Activated naive CD8-positive, alpha-beta T cell treated with anti-CD3 and anti-CD28 coated beads, Interleukin-2, amount 10 ng/mL, durations not matched to agents 7 days and 5 days (primary cell): ENCODE measurements around the gene CCNY. TPM values are rescaled to one million over a fixed set of nuclear protein-coding genes. Genes with fewer than 3 reads are reported as not detected.

Experiments
- ATAC-seq: fragments of 150-1000 bp; cut with Tn5 transposase; one replicate; pipeline ENCODE4 v1.10.0; 2021; ENCODE audit warnings: low read depth, moderate library complexity
- POLR2A ChIA-PET: fragments of 350-600 bp; sonication (Branson Sonifier 250); formaldehyde crosslinking; loops from one replicate; lab custom pipeline; 2021; ENCODE audit warnings: antibody characterized with exemption; lab: Charles Lee
- DNase-seq: peaks from one replicate; pipeline ENCODE4 v3.0.0; 2021
- H3K27ac Mint-ChIP-seq: one replicate; pipeline ENCODE4 v1.8.0; 2022; ENCODE audit warnings: mild to moderate bottlenecking, mixed read lengths
- H3K27me3 Mint-ChIP-seq: one replicate; pipeline ENCODE4 v1.8.0; 2022; ENCODE audit warnings: mild to moderate bottlenecking, moderate library complexity, mixed read lengths
- H3K36me3 Mint-ChIP-seq: one replicate; pipeline ENCODE4 v1.8.0; 2021; ENCODE audit warnings: mild to moderate bottlenecking, mixed read lengths
- H3K4me1 Mint-ChIP-seq: one replicate; pipeline ENCODE4 v1.8.0; 2021; ENCODE audit warnings: mixed read lengths
- H3K4me3 Mint-ChIP-seq: one replicate; pipeline ENCODE4 v1.8.0; 2022; ENCODE audit warnings: mild to moderate bottlenecking, moderate library complexity, mixed read lengths
- H3K9me3 Mint-ChIP-seq: one replicate; pipeline ENCODE4 v1.8.0; 2021; ENCODE audit warnings: mixed read lengths
- total RNA-seq, 2 experiments: library from RNA; stranded (reverse); gene quantifications; one replicate each; pipeline ENCODE4 v1.2.3, GENCODE V29; 2021

CCNY gene
- total RNA-seq, 2 experiments from 2014 or later = 66.6 to 72.2 TPM

DNA sequence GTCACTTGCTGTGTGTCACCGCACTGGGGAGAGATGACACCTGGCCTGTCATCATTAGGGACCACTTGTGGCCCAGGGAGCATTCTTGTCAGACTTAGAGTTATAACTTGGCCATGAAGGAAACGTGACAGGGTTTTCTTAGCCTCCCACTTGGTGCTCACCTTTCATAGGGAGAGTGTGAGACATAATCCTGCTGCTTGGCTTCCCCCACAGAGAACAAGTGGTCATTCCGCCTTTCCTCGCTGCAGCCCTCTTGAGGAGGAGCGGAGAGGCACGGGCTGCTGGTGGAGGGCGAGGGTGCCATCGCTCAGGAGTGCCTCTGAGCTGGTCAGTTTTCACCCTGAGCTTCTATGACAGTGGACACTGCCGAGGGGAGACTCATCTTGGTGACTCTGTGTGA lies 143.8 kb downstream of the CCNY start:
- Mint-ChIP-seq H3K27ac (no peak overlapping the region), H3K4me3 (no peak overlapping the region)

GRCh38 chr10:35481413-35481812 lies 145.1 kb downstream of the CCNY start:
- Mint-ChIP-seq H3K4me3 (no peak overlapping the region), H3K4me1 (no peaks in the 10 kb centered on the region), H3K36me3 (peaks cover 7% of the 10 kb centered on the region), H3K27ac (no peak overlapping the region), H3K9me3 (no peaks in the 10 kb centered on the region), H3K27me3 (no peaks in the 10 kb centered on the region)
- POLR2A ChIA-PET = no interaction called here
- ATAC-seq = no peak
- no peak for DNase-seq

More for the DNA sequence above, 143.8 kb downstream of the CCNY start:
- H3K9me3 Mint-ChIP-seq = no peaks in the 10 kb centered on the region
- peaks cover 3% of the 10 kb centered on the region for H3K36me3 Mint-ChIP-seq
- no peaks in the 10 kb centered on the region for H3K27me3 Mint-ChIP-seq
- DNase-seq = no peak
- no peaks in the 10 kb centered on the region for H3K4me1 Mint-ChIP-seq
- POLR2A ChIA-PET = interaction anchor here (0.6 kb wide), 1 partner anchor 233 kb away, joined by 5 read pairs; no protein-coding TSS in a partner anchor
- no peak for ATAC-seq

- DNase-seq (no peak), ATAC-seq (no peak)
- no peak overlapping the region for H3K4me3 Mint-ChIP-seq
- H3K27me3 Mint-ChIP-seq = no peaks in the 10 kb centered on the region
- H3K9me3 Mint-ChIP-seq = no peaks in the 10 kb centered on the region
- no peak overlapping the region for H3K27ac Mint-ChIP-seq
- peaks cover 3% of the 10 kb centered on the region for H3K4me1 Mint-ChIP-seq
- POLR2A ChIA-PET = no interaction called here
- peaks cover 11% of the 10 kb centered on the region for H3K36me3 Mint-ChIP-seq
These were observed 150.1 kb downstream of the CCNY start for GRCh38 chr10:35486297-35486990.

GRCh38 chr10:35487336-35488034 lies 151.2 kb downstream of the CCNY start:
- ATAC-seq = no peak

DNA sequence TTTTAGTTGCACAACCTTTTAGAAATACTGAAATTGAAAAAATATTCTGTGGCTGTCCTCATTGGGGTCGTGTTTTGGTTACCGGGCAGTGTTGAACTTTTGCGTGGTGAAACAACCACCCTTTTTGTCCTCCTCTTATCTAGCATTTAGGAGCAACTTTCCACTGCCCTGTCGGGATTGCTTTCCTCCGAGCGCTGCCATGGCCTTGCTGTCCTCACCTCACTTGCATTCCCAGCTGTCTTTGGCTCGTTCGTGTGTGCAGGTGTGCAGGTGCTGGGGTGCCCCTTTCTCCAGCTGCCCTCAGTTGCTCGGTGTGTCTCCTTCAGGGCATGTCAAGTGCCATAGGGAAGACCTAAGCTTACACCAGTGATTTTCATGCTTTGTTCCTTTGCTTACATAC lies 151.9 kb downstream of the CCNY start:
- peaks cover 13% of the 10 kb centered on the region for H3K36me3 Mint-ChIP-seq

More at GRCh38 chr10:35487336-35488034, 151.2 kb downstream of the CCNY start:
- Mint-ChIP-seq H3K27me3 (no peaks in the 10 kb centered on the region), H3K9me3 (no peaks in the 10 kb centered on the region), H3K27ac (no peak overlapping the region), H3K4me1 (peaks cover 4% of the 10 kb centered on the region), H3K4me3 (no peak overlapping the region), H3K36me3 (peaks cover 13% of the 10 kb centered on the region)
- POLR2A ChIA-PET = no interaction called here
- DNase-seq = no peak

GRCh38 chr10:35492386-35493195 lies 156.3 kb downstream of the CCNY start:
- Mint-ChIP-seq H3K9me3 (no peaks in the 10 kb centered on the region), H3K4me3 (no peak overlapping the region), H3K36me3 (peaks cover 4% of the 10 kb centered on the region), H3K4me1 (peaks cover 13% of the 10 kb centered on the region), H3K27me3 (no peaks in the 10 kb centered on the region), H3K27ac (no peak overlapping the region)
- DNase-seq (no peak), ATAC-seq (no peak)
- POLR2A ChIA-PET = no interaction called here

More for the DNA sequence above, 151.9 kb downstream of the CCNY start:
- Mint-ChIP-seq H3K4me1 (peaks cover 4% of the 10 kb centered on the region), H3K27ac (no peak overlapping the region), H3K4me3 (no peak overlapping the region), H3K9me3 (no peaks in the 10 kb centered on the region), H3K27me3 (no peaks in the 10 kb centered on the region)
- ATAC-seq = no peak
- POLR2A ChIA-PET = no interaction called here
- DNase-seq = no peak

DNA sequence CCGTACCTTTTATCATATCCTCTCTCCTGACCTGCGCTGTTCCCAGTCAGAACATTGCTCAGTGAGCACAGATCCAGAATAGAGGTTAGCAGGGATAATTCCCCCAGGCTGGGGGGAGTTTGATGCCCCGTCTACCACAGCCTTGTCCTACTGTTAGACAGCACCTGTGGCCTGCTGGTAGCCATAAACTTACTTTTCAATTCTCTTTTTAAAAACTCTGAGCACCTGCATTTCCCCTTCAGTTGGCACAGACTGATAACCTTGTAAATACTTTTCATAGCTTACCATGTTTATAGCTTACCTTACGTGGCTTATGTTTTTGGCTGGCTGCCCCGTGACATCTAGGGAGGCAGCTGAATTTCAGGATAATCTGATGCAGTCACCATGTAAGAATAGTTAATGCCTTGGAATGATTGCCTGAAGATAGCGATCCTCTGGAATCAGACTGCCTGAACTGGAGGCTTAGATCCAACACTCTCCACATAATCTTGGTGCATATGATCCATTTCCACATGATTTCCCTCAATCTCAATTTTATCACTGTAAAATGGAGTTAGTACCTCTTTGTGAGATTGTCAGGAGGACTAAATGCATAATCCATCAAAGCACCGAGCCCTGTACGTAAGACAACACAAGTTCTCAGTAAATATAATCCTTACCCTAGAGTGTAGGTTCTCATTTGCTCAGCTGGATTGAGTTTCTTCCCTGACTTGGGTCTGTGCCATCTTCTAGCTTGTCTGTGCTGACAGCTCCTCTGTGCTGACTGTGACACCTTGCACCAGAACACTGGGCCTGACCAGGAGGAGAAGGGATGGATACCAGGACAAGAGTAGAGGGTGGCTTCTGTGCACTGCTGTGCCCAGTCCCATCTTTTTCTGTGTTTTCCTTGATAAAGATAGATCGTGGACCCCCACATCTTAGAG lies 157.1 kb downstream of the CCNY start:
- no peak for DNase-seq
- Mint-ChIP-seq H3K36me3 (peaks cover 7% of the 10 kb centered on the region), H3K9me3 (no peaks in the 10 kb centered on the region), H3K4me1 (peaks cover 13% of the 10 kb centered on the region), H3K27me3 (no peaks in the 10 kb centered on the region), H3K27ac (no peak overlapping the region), H3K4me3 (no peak overlapping the region)
- no peak for ATAC-seq
- POLR2A ChIA-PET = no interaction called here

- peaks cover 10% of the 10 kb centered on the region for H3K36me3 Mint-ChIP-seq
- H3K9me3 Mint-ChIP-seq = no peaks in the 10 kb centered on the region
- H3K27me3 Mint-ChIP-seq = no peaks in the 10 kb centered on the region
- no peak for ATAC-seq
- H3K27ac Mint-ChIP-seq = peak overlapping the region; percentile 26
- peaks cover 13% of the 10 kb centered on the region for H3K4me1 Mint-ChIP-seq
- no peak overlapping the region for H3K4me3 Mint-ChIP-seq
- POLR2A ChIA-PET = no interaction called here
- no peak for DNase-seq
These were observed 159.3 kb downstream of the CCNY start for GRCh38 chr10:35495521-35496119.

- Mint-ChIP-seq H3K9me3 (no peaks in the 10 kb centered on the region), H3K4me3 (no peak overlapping the region), H3K27me3 (no peaks in the 10 kb centered on the region), H3K36me3 (peaks cover 6% of the 10 kb centered on the region), H3K4me1 (peaks cover 11% of the 10 kb centered on the region), H3K27ac (no peak overlapping the region)
- ATAC-seq (no peak), DNase-seq (no peak)
- POLR2A ChIA-PET = no interaction called here
These were observed 161.6 kb downstream of the CCNY start for GRCh38 chr10:35497909-35498308.

DNA sequence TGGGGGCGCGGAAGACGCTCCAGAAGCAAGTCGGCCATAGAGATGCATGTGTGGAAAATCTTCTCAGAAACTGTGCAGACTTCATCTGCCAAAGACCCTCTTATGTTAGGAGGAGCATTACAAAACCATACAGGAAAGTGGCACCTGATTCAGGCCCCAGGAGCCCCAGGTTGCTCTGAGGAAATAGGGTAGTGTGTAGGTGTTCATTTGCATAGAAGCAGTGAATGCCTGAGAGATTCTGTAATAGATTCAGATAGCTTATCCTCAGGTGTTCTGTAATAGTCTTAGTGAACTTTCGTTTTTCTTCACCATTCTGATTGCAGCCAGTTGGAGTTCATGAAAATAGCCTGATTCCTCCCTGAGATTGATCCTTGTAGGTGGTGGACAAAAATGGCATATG lies 162.4 kb downstream of the CCNY start:
- Mint-ChIP-seq H3K27ac (no peak overlapping the region), H3K27me3 (no peaks in the 10 kb centered on the region), H3K4me1 (peaks cover 11% of the 10 kb centered on the region), H3K36me3 (peaks cover 8% of the 10 kb centered on the region), H3K4me3 (no peak overlapping the region), H3K9me3 (no peaks in the 10 kb centered on the region)
- POLR2A ChIA-PET = no interaction called here
- ATAC-seq (no peak), DNase-seq (no peak)

GRCh38 chr10:35501923-35502322 lies 165.6 kb downstream of the CCNY start:
- Mint-ChIP-seq H3K27ac (no peak overlapping the region), H3K4me1 (peaks cover 5% of the 10 kb centered on the region), H3K9me3 (no peaks in the 10 kb centered on the region), H3K27me3 (no peaks in the 10 kb centered on the region), H3K36me3 (peaks cover 11% of the 10 kb centered on the region), H3K4me3 (no peak overlapping the region)
- ATAC-seq = no peak
- DNase-seq = no peak
- POLR2A ChIA-PET = interaction anchor here (0.8 kb wide), 1 partner anchor 61 kb away, joined by 3 read pairs; no protein-coding TSS in a partner anchor

- Mint-ChIP-seq H3K4me3 (no peak overlapping the region), H3K4me1 (peaks cover 5% of the 10 kb centered on the region), H3K36me3 (peaks cover 10% of the 10 kb centered on the region), H3K27me3 (no peaks in the 10 kb centered on the region), H3K9me3 (no peaks in the 10 kb centered on the region), H3K27ac (no peak overlapping the region)
- DNase-seq = no peak
- ATAC-seq = no peak
- POLR2A ChIA-PET = no interaction called here
These were observed 166.4 kb downstream of the CCNY start for GRCh38 chr10:35502692-35503091.
